ENCODE measurements around the gene INPP4B.

INPP4B gene

DNA sequence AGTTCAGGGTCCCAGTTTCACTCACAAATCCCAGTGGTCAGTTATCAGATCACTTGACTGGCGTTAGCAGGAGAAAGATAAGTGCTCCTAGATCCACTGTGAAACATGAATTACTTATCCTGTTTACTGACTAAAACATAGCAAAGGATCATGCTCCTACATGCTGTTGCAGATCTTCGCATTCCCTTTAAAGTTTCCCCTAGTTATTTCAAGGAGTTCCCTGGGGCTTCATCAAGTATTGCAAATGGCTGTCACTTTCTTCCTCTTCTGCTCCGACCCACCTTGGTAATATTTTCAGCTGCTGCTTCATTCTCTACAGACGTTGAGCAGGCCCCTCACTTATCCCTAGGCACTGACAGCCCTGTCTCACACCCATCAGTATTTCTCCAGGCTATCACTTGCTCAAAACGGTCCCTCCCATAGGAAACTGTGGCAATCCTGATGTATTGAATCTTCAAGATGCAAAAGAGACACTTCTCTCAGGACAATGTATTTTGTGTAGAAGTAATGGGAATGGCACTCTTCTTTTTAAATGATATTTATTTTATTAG, 466.0 kb downstream of the INPP4B start:
- Histone ChIP-seq H3K4me3 (ENCODE audit: low read length) (no peak overlapping the region), H3K27me3 (ENCODE audit: insufficient read depth, low read length) (no peaks in the 10 kb centered on the region)

DNA sequence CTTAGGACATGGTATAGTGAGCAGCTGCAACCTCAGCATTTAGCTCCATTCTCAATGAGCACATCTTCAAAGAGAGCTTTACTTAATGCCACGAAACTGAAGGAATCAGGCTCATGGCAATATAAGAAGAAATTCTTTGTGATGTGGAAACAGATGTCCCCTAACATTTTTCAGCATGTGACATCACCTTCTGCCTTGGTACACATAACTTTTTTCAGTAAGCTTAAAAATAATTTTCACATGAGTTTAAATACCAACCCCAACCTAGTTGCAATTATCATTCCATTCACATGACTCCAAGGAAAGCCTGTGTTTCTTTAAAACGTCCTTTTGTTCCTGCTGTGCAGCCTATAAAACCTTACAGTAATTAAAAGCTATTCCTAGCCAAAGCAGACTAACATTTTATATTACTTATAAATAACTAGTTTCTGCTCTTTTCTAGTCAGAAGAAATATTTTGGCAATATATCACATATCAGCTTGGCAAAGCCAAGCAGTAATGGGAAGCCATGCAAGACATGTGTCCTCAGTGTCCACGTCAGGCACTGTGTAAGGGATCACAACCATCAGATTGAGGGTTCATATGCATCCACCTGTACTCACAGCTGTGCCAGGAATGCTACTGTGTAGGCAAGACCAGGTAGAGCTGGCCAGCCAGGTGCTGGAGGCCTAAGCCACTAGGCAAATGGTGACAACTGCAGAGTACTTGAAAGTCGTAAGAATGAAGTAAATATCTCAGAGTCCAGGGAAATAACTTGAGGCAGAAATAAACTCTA, 466.6 kb downstream of the INPP4B start:
- H3K4me1 ChIP-seq (ENCODE audit: insufficient read depth, low read length) = peaks cover 16% of the 10 kb centered on the region
- H3K4me3 ChIP-seq (ENCODE audit: low read length) = no peak overlapping the region
- no peak overlapping the region for H2AFZ ChIP-seq (ENCODE audit: low read depth, low read length)
- H3K27me3 ChIP-seq (ENCODE audit: insufficient read depth, low read length) = no peaks in the 10 kb centered on the region
- no peaks in the 10 kb centered on the region for H3K9me3 ChIP-seq (ENCODE audit: low read length)
- H3K36me3 ChIP-seq (ENCODE audit: insufficient read depth, low read length) = no peaks in the 10 kb centered on the region

More for the DNA sequence above, 466.0 kb downstream of the INPP4B start:
- H3K4me1 ChIP-seq (ENCODE audit: insufficient read depth, low read length) = peaks cover 11% of the 10 kb centered on the region
- no peaks in the 10 kb centered on the region for H3K36me3 ChIP-seq (ENCODE audit: insufficient read depth, low read length)
- no peak overlapping the region for H2AFZ ChIP-seq (ENCODE audit: low read depth, low read length)
- no peaks in the 10 kb centered on the region for H3K9me3 ChIP-seq (ENCODE audit: low read length)

DNA sequence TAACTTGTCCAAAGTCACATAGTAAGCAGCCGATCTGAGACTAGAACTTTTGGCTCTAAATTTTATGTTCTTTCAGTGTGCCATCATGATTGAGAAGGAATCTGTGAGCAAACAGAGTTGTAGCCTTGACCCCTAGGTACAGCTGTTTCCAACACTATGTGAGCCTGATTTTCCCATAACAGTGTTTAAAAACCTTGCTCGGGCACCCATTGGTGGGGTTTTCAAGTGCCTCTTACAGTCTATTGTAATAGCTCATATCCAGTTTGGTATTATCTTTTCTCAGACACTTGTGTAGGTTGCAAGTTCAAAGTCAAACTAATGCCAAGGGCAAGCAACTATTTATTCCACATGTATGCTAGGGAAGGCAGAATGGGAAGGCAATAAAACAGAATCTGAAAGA, 467.9 kb downstream of the INPP4B start:
- Histone ChIP-seq H3K4me3 (ENCODE audit: low read length) (no peak overlapping the region), H3K9me3 (ENCODE audit: low read length) (no peaks in the 10 kb centered on the region), H3K27me3 (ENCODE audit: insufficient read depth, low read length) (no peaks in the 10 kb centered on the region), H3K36me3 (ENCODE audit: insufficient read depth, low read length) (no peaks in the 10 kb centered on the region), H3K4me1 (ENCODE audit: insufficient read depth, low read length) (peaks cover 16% of the 10 kb centered on the region), H2AFZ (ENCODE audit: low read depth, low read length) (no peak overlapping the region)

DNA sequence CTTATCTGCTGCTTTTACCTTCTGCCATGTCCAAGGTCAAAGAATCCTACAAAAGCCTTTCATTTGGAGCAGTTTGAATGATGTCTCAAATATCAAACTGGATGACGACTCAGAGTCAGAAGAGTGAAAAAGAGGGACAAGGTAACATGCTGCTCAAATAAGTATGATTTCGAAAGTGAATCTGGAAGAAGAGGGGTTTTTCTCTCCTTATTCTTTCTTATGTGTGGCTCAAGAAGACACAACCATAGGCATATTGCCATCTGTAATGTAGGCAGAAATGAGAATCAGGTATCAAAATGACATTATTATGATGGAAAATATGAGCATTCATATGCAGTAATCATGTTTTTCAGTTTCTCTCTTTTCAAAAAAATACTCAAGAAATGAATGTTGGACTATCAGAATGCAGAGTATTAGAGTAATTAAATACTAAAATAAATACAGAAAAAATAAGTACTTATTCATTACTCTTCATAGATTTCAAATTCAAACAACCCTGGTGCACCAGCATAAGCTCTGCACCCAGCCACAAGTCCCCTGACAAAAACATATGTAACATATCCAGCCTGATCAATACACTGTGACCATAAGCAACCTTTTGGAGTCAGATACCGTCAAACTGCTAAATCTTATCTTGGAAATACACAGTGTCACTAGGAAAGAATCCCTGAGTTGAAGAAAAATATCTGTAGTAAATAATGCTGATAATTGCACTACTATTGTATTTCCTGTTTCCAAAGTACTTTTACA, 468.6 kb downstream of the INPP4B start:
- Histone ChIP-seq H3K36me3 (ENCODE audit: insufficient read depth, low read length) (no peaks in the 10 kb centered on the region), H3K27me3 (ENCODE audit: insufficient read depth, low read length) (no peaks in the 10 kb centered on the region), H3K4me1 (ENCODE audit: insufficient read depth, low read length) (peaks cover 16% of the 10 kb centered on the region), H2AFZ (ENCODE audit: low read depth, low read length) (no peak overlapping the region), H3K4me3 (ENCODE audit: low read length) (no peak overlapping the region), H3K9me3 (ENCODE audit: low read length) (no peaks in the 10 kb centered on the region)

DNA sequence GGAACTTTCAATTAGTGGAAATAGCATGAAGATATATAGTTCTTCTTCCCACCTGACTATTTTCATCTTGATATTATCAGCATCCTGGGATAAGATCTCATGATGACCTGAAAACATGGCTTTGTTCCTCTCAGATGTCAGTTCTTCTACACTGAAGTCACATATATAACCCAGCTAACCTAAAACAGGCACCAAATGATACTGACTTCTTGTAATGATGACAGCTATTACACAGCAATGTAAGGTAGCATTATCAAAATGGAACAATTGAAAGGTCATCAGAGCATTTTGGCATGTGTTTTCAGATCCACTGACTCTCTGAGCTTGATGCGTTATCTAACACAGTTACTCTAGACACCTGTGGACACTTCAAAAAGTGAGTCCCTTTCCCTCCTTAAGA, 469.9 kb downstream of the INPP4B start:
- Histone ChIP-seq H3K27me3 (ENCODE audit: insufficient read depth, low read length) (no peaks in the 10 kb centered on the region), H3K4me1 (ENCODE audit: insufficient read depth, low read length) (peaks cover 16% of the 10 kb centered on the region), H2AFZ (ENCODE audit: low read depth, low read length) (no peak overlapping the region), H3K4me3 (ENCODE audit: low read length) (no peak overlapping the region), H3K36me3 (ENCODE audit: insufficient read depth, low read length) (no peaks in the 10 kb centered on the region), H3K9me3 (ENCODE audit: low read length) (no peaks in the 10 kb centered on the region)

DNA sequence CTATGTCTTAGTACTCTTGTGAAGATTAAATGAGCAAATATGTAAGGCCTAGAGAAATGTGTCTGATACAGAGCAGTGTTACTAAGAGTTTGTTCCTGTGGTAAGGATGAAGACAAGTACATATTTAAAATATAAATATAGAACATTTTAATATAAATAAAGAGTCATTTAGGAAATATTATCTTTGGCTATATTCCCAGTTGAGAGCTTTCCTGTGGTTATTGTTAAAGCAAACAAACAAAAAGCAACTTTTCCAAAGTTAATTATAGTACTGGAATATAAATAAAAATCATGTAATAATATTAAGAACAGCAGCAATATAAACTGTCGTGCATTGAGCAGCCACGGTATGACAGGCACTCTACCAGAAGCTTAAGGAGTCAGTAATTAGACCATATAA, 472.5 kb downstream of the INPP4B start:
- no peak overlapping the region for H3K4me3 ChIP-seq (ENCODE audit: low read length)
- peaks cover 12% of the 10 kb centered on the region for H3K4me1 ChIP-seq (ENCODE audit: insufficient read depth, low read length)
- no peaks in the 10 kb centered on the region for H3K27me3 ChIP-seq (ENCODE audit: insufficient read depth, low read length)
- H2AFZ ChIP-seq (ENCODE audit: low read depth, low read length) = no peak overlapping the region
- H3K36me3 ChIP-seq (ENCODE audit: insufficient read depth, low read length) = no peaks in the 10 kb centered on the region
- no peaks in the 10 kb centered on the region for H3K9me3 ChIP-seq (ENCODE audit: low read length)

DNA sequence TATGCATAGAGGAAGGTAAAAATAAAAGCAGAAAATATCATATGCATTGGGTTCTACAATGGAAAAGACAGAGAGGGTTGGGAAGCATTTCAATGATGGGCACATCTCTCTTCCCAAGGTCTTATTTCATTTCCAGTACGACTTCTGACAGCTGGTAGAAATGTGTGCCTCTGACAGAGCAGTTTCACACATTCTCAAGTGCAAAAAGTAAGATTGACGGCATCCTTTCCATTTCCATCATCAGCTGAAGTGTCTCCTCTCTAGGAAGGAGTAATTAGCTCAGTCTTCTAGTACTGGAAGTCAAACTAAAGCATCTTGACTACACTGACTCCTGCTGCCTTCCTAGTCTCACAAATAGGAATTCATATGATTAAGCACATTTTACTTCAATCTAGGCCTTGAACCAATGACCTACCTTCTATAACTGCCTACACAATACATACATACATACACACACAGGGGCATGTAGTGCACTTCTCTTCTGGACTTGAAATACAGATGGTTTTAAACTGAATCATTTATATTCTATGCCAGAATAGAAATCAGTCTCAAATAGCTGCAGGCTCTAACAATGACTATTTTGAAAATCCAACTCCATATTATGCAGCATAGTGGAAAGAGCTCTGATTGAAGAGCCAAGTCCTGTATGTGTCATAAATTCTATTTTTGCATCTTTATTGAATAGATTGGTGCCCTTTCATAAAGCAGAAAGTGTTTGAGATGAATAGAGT, 473.4 kb downstream of the INPP4B start:
- Histone ChIP-seq H3K36me3 (ENCODE audit: insufficient read depth, low read length) (no peaks in the 10 kb centered on the region), H3K4me1 (ENCODE audit: insufficient read depth, low read length) (peaks cover 12% of the 10 kb centered on the region), H3K4me3 (ENCODE audit: low read length) (no peak overlapping the region), H2AFZ (ENCODE audit: low read depth, low read length) (no peak overlapping the region), H3K27me3 (ENCODE audit: insufficient read depth, low read length) (no peaks in the 10 kb centered on the region), H3K9me3 (ENCODE audit: low read length) (no peaks in the 10 kb centered on the region)

DNA sequence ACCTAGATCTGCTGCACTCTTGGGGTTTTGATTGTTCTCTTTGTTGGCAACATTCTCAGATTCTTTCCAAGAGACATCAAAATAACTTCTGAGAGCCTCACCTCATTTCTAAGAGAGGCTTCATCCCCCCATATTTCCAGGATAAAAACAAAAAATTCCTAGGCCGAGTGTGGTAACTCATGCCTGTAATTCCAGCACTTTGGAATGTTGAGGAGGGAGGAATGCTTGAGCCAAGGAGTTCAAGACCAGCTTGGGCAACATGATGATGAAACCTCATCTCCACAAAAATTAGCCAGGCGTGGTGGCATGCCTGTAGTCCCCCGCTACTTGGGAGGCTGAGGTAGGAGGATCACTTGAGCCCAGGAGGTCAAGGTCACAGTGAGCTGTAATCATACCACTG, 477.0 kb downstream of the INPP4B start:
- no peak overlapping the region for H2AFZ ChIP-seq (ENCODE audit: low read depth, low read length)
- no peaks in the 10 kb centered on the region for H3K27me3 ChIP-seq (ENCODE audit: insufficient read depth, low read length)
- no peaks in the 10 kb centered on the region for H3K36me3 ChIP-seq (ENCODE audit: insufficient read depth, low read length)
- no peak overlapping the region for H3K4me3 ChIP-seq (ENCODE audit: low read length)
- H3K9me3 ChIP-seq (ENCODE audit: low read length) = no peaks in the 10 kb centered on the region
- H3K4me1 ChIP-seq (ENCODE audit: insufficient read depth, low read length) = peaks cover 25% of the 10 kb centered on the region

DNA sequence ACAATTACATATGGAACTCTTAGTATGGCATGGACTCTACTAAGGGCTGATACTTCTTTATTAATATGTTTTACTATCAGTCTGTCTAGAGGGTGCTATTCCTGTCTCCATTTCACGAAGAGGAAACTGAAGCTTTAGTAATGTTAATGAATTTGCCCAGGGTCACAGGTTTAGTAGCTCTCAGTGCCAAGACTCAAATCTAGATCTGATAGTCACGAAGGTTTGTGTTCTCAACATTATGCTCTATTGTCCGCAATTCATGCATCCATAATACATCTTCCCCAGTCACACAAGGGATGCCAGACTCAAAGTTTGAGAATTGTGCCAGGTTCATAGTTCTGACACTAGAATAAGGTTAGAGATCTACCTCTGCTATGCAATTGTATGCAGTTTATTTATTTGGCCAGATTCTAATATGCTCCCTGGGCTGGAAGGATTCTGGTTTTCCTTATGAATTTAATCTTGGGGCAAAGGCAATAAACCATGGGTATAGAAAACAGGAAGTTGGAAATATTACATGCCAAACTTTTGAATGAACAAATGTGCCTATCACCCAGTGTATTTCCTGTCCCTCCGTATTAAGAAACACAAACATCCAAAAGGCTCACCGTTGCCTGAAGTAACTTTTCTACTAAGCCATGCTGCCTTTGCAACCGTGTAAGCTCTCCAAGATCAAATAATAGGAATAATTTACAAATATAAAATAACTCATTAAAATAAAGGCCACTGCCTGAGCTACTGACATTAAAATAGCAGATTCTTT, 478.5 kb downstream of the INPP4B start:
- no peaks in the 10 kb centered on the region for H3K36me3 ChIP-seq (ENCODE audit: insufficient read depth, low read length)
- peaks cover 25% of the 10 kb centered on the region for H3K4me1 ChIP-seq (ENCODE audit: insufficient read depth, low read length)
- no peak overlapping the region for H3K4me3 ChIP-seq (ENCODE audit: low read length)
- H3K9me3 ChIP-seq (ENCODE audit: low read length) = no peaks in the 10 kb centered on the region
- no peak overlapping the region for H2AFZ ChIP-seq (ENCODE audit: low read depth, low read length)
- no peaks in the 10 kb centered on the region for H3K27me3 ChIP-seq (ENCODE audit: insufficient read depth, low read length)

DNA sequence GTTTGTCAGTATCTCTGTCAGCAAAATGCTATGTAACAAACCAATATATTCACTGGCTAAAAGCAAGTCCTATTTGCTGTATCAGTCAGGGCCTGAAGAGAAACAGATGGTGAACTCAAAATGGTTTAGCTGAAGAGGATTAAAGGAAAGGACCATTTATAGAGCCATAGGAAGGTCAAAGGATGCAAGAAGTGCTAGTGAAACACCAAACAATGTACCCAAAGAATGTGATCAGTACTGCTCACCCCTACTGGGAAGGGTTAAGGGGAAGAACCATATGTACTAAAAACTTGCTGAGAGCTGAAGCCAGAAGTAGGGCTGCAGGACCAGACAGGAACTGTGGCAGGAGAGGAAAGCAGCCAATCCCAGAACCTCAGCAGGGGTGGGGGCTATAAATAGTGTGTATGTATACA, 479.3 kb downstream of the INPP4B start:
- Histone ChIP-seq H3K4me3 (ENCODE audit: low read length) (no peak overlapping the region), H3K27me3 (ENCODE audit: insufficient read depth, low read length) (no peaks in the 10 kb centered on the region), H3K36me3 (ENCODE audit: insufficient read depth, low read length) (no peaks in the 10 kb centered on the region), H2AFZ (ENCODE audit: low read depth, low read length) (no peak overlapping the region), H3K9me3 (ENCODE audit: low read length) (no peaks in the 10 kb centered on the region), H3K4me1 (ENCODE audit: insufficient read depth, low read length) (peaks cover 25% of the 10 kb centered on the region)

DNA sequence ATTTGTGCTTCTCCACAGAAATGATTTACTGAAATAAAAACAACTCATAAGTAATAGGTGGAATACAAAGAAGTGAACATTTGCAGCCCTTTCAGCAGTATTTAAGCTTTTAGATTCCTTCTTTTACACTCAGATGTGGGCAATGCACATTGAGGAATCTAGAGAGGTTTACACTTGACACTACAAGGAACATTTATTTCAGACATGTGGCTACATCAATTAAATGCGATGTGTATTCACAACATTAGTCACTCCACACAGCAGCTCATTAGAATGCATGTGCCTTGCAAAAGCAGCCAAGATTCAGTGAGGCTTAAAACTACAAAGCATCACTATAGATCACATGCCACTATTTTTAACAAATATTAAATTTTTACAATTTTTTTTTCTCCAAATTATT, 480.7 kb downstream of the INPP4B start:
- H3K9me3 ChIP-seq (ENCODE audit: low read length) = no peaks in the 10 kb centered on the region
- H3K27me3 ChIP-seq (ENCODE audit: insufficient read depth, low read length) = no peaks in the 10 kb centered on the region
- no peaks in the 10 kb centered on the region for H3K36me3 ChIP-seq (ENCODE audit: insufficient read depth, low read length)
- H2AFZ ChIP-seq (ENCODE audit: low read depth, low read length) = no peak overlapping the region
- peaks cover 25% of the 10 kb centered on the region for H3K4me1 ChIP-seq (ENCODE audit: insufficient read depth, low read length)
- no peak overlapping the region for H3K4me3 ChIP-seq (ENCODE audit: low read length)

DNA sequence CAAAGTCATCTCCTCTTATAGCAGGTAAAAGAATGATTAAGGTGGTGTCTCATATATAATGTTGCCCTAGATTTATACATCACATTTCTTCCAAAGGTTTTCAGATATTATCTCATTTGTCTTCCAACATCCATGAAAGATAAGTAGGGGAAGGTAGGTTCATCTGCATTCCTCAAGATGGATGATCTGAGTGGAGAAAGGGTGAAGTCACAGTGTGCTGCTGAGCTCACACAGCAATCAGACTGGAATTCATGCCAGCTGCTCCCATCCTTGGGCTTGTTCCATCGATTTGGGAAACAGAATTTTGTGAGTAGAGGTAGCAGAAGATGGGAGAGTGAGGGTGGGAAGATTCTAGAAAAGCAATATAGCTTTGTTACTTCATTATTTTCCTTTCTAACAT, 482.4 kb downstream of the INPP4B start:
- H3K27me3 ChIP-seq (ENCODE audit: insufficient read depth, low read length) = no peaks in the 10 kb centered on the region
- H2AFZ ChIP-seq (ENCODE audit: low read depth, low read length) = no peak overlapping the region
- H3K9me3 ChIP-seq (ENCODE audit: low read length) = no peaks in the 10 kb centered on the region
- no peak overlapping the region for H3K4me3 ChIP-seq (ENCODE audit: low read length)
- H3K4me1 ChIP-seq (ENCODE audit: insufficient read depth, low read length) = peaks cover 25% of the 10 kb centered on the region
- no peaks in the 10 kb centered on the region for H3K36me3 ChIP-seq (ENCODE audit: insufficient read depth, low read length)
